ENCODE results near the gene BICD2.
"Not testable (repeated sequence)": the region's sequence is repeated elsewhere in the genome, so short reads cannot be mapped to it uniquely, and the experiment has no call there.

The BICD2 gene

DNA sequence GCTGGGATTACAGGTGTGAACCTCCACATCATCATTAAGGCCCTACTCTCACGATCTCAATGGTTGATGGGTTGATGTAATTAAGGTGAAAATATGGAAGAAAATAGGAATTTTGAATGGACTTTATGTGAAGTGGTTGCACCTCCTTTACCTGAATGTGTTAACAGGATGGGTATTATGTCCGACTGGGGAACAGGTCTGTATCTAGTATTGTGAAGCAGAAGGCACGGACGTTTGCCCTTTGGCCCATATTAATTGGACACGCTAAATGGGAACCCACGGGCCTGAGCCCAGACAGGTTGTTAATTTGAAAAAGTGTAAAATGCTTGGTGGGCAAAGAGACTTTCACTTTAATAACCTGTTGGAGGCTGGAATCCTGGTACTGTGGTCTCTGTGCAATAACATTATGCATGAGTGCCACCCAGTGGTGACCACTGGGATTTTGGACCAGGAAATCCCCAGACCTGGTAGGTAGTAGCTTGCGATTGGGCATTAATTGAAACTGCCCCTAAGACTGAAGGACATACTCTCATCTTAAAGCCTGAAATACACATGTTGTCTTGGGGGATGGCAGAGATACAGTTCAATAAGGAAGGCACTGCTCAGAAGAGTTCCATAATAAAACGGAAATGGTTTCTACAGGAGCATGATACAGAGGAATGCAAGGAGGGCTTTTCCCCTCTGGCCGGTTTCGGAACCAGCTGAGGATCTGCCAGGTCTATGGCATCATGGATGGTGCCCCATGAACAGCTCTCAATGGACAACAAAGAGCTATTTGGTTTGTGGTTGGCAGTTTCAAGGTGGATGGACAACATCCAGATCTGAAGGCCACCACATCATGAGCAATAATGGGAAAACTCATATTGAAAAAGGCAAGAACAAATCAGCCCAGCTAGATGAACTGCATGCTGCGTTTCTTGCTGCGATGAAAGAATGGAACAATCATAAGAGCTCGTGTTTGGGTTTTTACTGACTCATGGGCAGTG, 26.2 kb upstream of the BICD2 start:
- peak overlapping the region in 1 of 2 donors; percentile 53 for H3K27ac Mint-ChIP-seq

GRCh38 chr9:92786298-92786697, 21.7 kb upstream of the BICD2 start:
- H3K27me3 Mint-ChIP-seq: peaks cover 7 to 31% of the 10 kb centered on the region in 2 donors
- peaks cover 9 to 10% of the 10 kb centered on the region in 2 donors for H3K4me1 Mint-ChIP-seq (ENCODE audit: low read depth in 2 of 2)
- no peak for ATAC-seq (replicated peaks)
- peaks cover 2 to 9% of the 10 kb centered on the region in 2 donors for H3K9me3 Mint-ChIP-seq
- no peak overlapping the region for H3K4me3 Mint-ChIP-seq
- H3K27ac Mint-ChIP-seq: no peak overlapping the region
- H3K36me3 Mint-ChIP-seq (ENCODE audit: insufficient read depth): no peaks in the 10 kb centered on the region
- no peak for DNase-seq

More for the DNA sequence above, 26.2 kb upstream of the BICD2 start:
- Mint-ChIP-seq H3K36me3 (ENCODE audit: insufficient read depth) (no peaks in the 10 kb centered on the region), H3K4me1 (ENCODE audit: low read depth in 2 of 2) (peaks cover 9 to 10% of the 10 kb centered on the region in 2 donors), H3K9me3 (peaks cover 2 to 9% of the 10 kb centered on the region in 2 donors), H3K27me3 (peaks cover 7 to 51% of the 10 kb centered on the region in 2 donors), H3K4me3 (no peak overlapping the region)
- peak; percentile 98 for ATAC-seq (replicated peaks)
- peak; percentile 70 to 79 (median 70) for DNase-seq

DNA sequence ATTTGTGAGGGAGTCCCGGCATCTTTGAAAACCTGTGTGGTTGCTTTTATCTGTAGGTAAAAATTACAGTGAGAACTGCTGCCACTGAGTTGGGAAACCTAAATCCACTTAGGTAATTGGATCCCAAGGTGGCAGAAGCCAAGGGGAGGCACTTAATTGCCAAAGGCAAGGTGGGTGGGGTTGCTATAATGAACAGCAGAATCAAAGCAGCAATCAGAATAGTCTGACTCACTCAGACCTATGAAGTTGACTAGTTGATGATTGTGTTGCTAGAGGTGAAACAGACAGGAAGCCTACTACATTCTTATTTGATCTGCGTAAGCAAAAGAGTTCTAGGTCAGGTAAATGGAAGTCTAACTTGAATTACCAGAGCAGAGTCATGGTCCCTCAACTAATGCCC, 17.3 kb upstream of the BICD2 start:
- H3K4me3 Mint-ChIP-seq: no peak overlapping the region
- no peaks in the 10 kb centered on the region for H3K36me3 Mint-ChIP-seq (ENCODE audit: insufficient read depth)
- no peak for ATAC-seq (replicated peaks)
- H3K27ac Mint-ChIP-seq: no peak overlapping the region
- peaks cover 0 to 10% of the 10 kb centered on the region in 2 donors for H3K27me3 Mint-ChIP-seq
- no peak for DNase-seq
- H3K4me1 Mint-ChIP-seq (ENCODE audit: low read depth in 2 of 2): no peaks in the 10 kb centered on the region
- H3K9me3 Mint-ChIP-seq: peaks cover 2 to 9% of the 10 kb centered on the region in 2 donors

GRCh38 chr9:92780206-92780605, 15.6 kb upstream of the BICD2 start:
- Mint-ChIP-seq H3K36me3 (ENCODE audit: insufficient read depth) (no peaks in the 10 kb centered on the region), H3K9me3 (no peaks in the 10 kb centered on the region), H3K4me3 (no peak overlapping the region), H3K27ac (no peak overlapping the region), H3K27me3 (peaks cover 0 to 7% of the 10 kb centered on the region in 2 donors), H3K4me1 (ENCODE audit: low read depth in 2 of 2) (no peaks in the 10 kb centered on the region)
- DNase-seq (no peak), ATAC-seq (replicated peaks) (no peak)

DNA sequence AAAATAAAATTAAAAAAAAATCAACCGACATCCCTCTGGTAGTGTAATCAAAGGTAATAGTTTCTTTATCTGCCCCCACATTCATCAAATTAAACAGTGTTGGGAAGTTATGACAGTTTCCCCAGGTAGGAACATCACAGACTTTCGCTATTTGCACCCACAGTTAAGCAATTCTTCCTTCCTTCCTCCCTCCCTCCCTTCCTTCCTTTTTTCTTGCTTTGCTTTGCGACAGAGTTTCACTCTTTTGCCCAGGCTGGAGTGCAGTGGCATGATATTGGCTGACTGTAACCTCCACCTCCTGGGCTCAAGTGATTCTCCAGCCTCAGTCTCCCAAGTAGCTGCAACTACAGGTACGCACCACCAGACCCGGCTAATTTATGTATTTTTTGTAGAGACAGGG, 10.8 kb upstream of the BICD2 start:
- H3K27me3 Mint-ChIP-seq: peaks cover 0 to 14% of the 10 kb centered on the region in 2 donors
- H3K36me3 Mint-ChIP-seq (ENCODE audit: insufficient read depth): peaks cover 13% of the 10 kb centered on the region
- H3K27ac Mint-ChIP-seq: no peak overlapping the region
- ATAC-seq (replicated peaks): no peak
- DNase-seq: no peak
- no peaks in the 10 kb centered on the region for H3K9me3 Mint-ChIP-seq
- peaks cover 0 to 3% of the 10 kb centered on the region in 2 donors for H3K4me1 Mint-ChIP-seq (ENCODE audit: low read depth in 2 of 2)
- H3K4me3 Mint-ChIP-seq: no peak overlapping the region

- H3K36me3 Mint-ChIP-seq (ENCODE audit: insufficient read depth): peaks cover 13% of the 10 kb centered on the region
- H3K4me1 Mint-ChIP-seq (ENCODE audit: low read depth in 2 of 2): peaks cover 0 to 3% of the 10 kb centered on the region in 2 donors
- no peaks in the 10 kb centered on the region for H3K9me3 Mint-ChIP-seq
- no peak for DNase-seq
- peaks cover 0 to 14% of the 10 kb centered on the region in 2 donors for H3K27me3 Mint-ChIP-seq
- H3K4me3 Mint-ChIP-seq: no peak overlapping the region
- no peak overlapping the region for H3K27ac Mint-ChIP-seq
- no peak for ATAC-seq (replicated peaks)
These were observed 9.6 kb upstream of the BICD2 start for GRCh38 chr9:92774274-92774673.

GRCh38 chr9:92773810-92774209, 9.2 kb upstream of the BICD2 start:
- no peak overlapping the region for H3K4me3 Mint-ChIP-seq

DNA sequence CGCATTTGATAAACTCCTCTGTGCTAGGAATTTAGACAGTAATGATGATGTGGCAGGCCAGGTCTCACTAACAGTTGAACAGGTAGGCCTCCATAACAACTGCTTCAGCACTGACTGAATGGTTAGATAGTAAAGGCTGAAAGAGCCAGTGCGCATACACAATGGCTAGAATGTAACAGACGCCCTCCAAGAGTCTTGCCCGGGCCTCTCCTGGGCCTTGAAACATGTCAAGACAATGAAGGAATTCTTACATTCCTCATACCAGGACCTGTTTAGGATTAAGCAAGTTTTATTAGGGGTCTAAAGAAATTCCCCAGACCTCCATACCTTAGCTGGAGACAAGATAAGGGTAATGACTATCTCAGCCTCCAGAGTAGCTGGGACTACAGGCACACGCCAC, 6.7 kb upstream of the BICD2 start:
- Mint-ChIP-seq H3K9me3 (no peaks in the 10 kb centered on the region), H3K27ac (no peak overlapping the region), H3K36me3 (ENCODE audit: insufficient read depth) (peaks cover 13% of the 10 kb centered on the region), H3K4me3 (no peak overlapping the region), H3K4me1 (ENCODE audit: low read depth in 2 of 2) (peaks cover 0 to 7% of the 10 kb centered on the region in 2 donors), H3K27me3 (peaks cover 8 to 14% of the 10 kb centered on the region in 2 donors)
- ATAC-seq (replicated peaks) (no peak), DNase-seq (no peak)

More at GRCh38 chr9:92773810-92774209, 9.2 kb upstream of the BICD2 start:
- Mint-ChIP-seq H3K4me1 (ENCODE audit: low read depth in 2 of 2) (peaks cover 0 to 3% of the 10 kb centered on the region in 2 donors), H3K9me3 (no peaks in the 10 kb centered on the region), H3K27ac (no peak overlapping the region), H3K27me3 (peaks cover 2 to 14% of the 10 kb centered on the region in 2 donors), H3K36me3 (ENCODE audit: insufficient read depth) (peaks cover 13% of the 10 kb centered on the region)
- DNase-seq (no peak), ATAC-seq (replicated peaks) (no peak)

DNA sequence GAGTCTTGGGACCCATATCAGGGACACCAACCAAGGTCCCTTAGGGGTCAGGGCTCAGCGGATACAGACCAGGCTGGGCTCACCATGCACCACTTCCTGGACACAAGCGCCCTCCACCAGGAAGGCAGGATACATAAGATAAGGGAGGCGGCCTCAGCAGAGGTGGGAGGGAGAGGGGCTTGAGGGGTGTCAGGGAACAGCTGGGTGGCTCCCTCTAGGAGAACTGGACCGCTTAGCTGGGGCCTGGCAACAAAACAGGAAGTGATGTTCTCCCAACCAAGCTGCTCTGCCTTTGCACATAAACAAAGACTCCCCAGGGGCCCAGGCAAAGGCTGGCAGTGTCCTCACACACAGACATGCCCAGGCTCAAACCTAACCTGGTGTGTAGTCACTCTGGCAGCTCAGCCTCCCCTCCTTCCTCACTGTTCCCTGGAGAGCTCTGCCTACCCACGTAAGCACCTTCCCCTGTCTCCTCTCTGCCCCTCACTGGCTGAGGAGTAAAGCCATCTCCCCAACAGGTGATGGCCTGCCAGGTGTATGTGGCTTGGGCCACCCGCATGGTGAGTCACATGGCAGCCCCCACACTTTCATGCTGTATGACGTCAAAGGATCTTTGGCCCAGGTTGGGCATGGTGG, 5.8 kb upstream of the BICD2 start:
- ATAC-seq (replicated peaks) (no peak), DNase-seq (no peak)
- no peak overlapping the region for H3K4me3 Mint-ChIP-seq
- H3K36me3 Mint-ChIP-seq (ENCODE audit: insufficient read depth): peaks cover 15% of the 10 kb centered on the region
- H3K9me3 Mint-ChIP-seq: no peaks in the 10 kb centered on the region
- peaks cover 6 to 13% of the 10 kb centered on the region in 2 donors for H3K4me1 Mint-ChIP-seq (ENCODE audit: low read depth in 2 of 2)
- no peak overlapping the region for H3K27ac Mint-ChIP-seq
- H3K27me3 Mint-ChIP-seq: peaks cover 8% of the 10 kb centered on the region in 2 donors

DNA sequence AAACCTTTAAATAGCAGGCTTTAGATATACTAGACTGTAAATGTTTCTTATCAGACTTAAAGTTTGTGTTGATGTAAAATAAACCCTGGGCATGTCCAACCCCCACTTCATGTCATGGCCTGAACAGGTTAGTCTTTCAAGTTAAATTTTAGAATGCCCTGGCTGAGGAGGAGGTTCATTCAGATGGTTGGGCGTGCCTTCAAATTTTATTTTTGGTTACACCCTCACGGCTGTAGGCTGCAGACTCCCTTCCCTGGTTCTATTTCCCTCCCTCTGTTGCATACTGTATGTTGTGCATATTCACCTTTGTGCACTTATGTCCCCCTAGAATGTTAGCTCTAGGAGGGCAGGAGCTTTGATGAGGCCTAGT, 5.3 kb upstream of the BICD2 start:
- H3K9me3 Mint-ChIP-seq: no peaks in the 10 kb centered on the region
- no peak overlapping the region for H3K4me3 Mint-ChIP-seq
- peaks cover 6 to 15% of the 10 kb centered on the region in 2 donors for H3K4me1 Mint-ChIP-seq (ENCODE audit: low read depth in 2 of 2)
- peaks cover 6 to 8% of the 10 kb centered on the region in 2 donors for H3K27me3 Mint-ChIP-seq
- peaks cover 20% of the 10 kb centered on the region for H3K36me3 Mint-ChIP-seq (ENCODE audit: insufficient read depth)
- no peak overlapping the region for H3K27ac Mint-ChIP-seq
- DNase-seq (no peak), ATAC-seq (replicated peaks) (no peak)

DNA sequence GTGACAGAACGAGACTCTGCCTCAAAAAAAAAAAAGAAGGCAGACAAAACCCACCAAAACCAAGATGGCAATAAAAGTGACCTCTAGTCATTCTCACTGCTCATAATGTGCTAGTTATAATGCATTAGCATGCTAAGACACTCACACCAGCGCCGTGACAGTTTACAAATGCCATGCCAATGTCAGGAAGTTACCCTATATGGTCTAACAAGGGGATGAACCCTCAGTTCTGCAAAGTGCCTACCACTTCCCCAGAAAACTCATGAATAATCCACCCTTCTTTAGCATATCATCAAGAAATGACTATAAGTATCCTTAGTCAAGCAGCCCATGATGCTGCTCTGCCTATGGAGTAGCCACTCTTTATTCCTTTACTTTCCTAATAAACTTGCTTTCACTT, 4.7 kb upstream of the BICD2 start:
- H3K4me1 Mint-ChIP-seq (ENCODE audit: low read depth in 2 of 2): peaks cover 8 to 15% of the 10 kb centered on the region in 2 donors
- no peak for DNase-seq
- no peak for ATAC-seq (replicated peaks)
- H3K27me3 Mint-ChIP-seq: peaks cover 0 to 8% of the 10 kb centered on the region in 2 donors
- H3K36me3 Mint-ChIP-seq (ENCODE audit: insufficient read depth): peaks cover 24% of the 10 kb centered on the region
- no peak overlapping the region for H3K27ac Mint-ChIP-seq
- no peak overlapping the region for H3K4me3 Mint-ChIP-seq
- no peaks in the 10 kb centered on the region for H3K9me3 Mint-ChIP-seq

GRCh38 chr9:92768816-92769215, 4.2 kb upstream of the BICD2 start:
- not testable (repeated sequence) for H3K27ac Mint-ChIP-seq

DNA sequence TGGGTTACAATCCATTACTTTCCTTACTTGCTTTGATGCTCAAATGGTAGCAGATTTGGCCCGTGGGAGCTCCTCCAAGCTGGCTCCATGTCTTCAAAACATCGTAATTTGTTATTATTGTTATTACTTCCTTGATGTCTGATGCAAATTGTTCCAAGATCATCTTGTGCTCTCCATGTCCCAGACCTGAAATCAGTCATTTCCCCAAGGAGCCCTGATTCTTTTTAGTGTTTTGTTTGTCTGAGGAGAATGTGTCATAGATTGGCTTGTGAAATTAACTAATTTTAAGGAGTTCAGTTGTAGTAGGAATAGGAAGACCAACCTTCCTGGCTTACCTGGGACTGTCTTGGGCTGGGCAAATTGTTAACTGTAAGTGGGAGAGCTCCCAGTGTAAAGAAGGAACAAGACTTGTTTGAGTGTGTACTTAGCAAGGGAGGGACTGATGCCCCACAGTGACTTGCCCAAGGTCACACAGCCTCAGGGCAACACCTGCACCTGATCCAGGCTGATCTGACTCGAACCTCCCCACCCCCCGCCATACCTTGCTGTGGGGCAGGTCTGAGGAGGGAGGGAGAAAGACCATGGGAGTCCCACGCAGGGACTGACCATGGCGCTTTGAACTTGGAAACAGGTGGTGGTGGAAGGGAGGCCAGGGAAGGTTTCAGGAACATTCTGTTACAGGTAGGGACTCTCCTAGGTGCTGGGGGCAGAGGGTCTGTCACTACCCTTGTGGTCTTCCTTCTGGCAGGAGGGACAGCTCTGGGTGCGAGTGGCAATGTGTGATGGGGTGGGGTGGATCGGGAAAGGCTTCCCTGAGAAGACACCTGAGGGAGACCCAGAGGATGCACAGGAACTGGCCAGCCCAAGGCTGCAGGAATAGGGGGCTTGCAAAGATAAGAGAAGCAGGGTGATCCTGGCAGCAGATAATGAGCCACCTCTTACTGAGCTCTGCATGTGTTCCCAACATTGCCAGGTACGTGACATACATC, 2.7 kb upstream of the BICD2 start:
- Mint-ChIP-seq H3K27ac (no peak overlapping the region), H3K27me3 (peaks cover 0 to 8% of the 10 kb centered on the region in 2 donors), H3K4me3 (peak overlapping the region in 1 of 2 donors; percentile 35), H3K36me3 (ENCODE audit: insufficient read depth) (peaks cover 25% of the 10 kb centered on the region), H3K9me3 (no peaks in the 10 kb centered on the region), H3K4me1 (ENCODE audit: low read depth in 2 of 2) (peaks cover 23 to 31% of the 10 kb centered on the region in 2 donors)
- DNase-seq (no peak), ATAC-seq (replicated peaks) (no peak)

More at GRCh38 chr9:92768816-92769215, 4.2 kb upstream of the BICD2 start:
- not testable (repeated sequence) for H3K9me3 Mint-ChIP-seq; H3K27me3 Mint-ChIP-seq; ATAC-seq (replicated peaks); DNase-seq; H3K4me3 Mint-ChIP-seq
- Mint-ChIP-seq H3K36me3 (ENCODE audit: insufficient read depth) (peaks cover 27% of the 10 kb centered on the region), H3K4me1 (ENCODE audit: low read depth in 2 of 2) (peaks cover 9 to 17% of the 10 kb centered on the region in 2 donors)
